ENCODE data around the gene CISH. TPM values are rescaled to one million over a fixed set of nuclear protein-coding genes. Genes with fewer than 3 reads are reported as not detected.

The CISH gene
- total and polyA plus RNA-seq, 10 of the 15 experiments (the other 5 are each of a cell fraction or from before 2014, with no cell fraction given), result 0.21 to 4.4 (median 1.8) TPM

GRCh38 chr3:50582083-50582482 is 29.5 kb downstream of the CISH start:
- H3K27ac ChIP-seq (ENCODE audit: control insufficient read depth, insufficient read depth), result no peak overlapping the region
- no peaks in the 10 kb centered on the region for H3K79me2 ChIP-seq (ENCODE audit: control insufficient read depth, insufficient read depth, low read length)
- no peak overlapping the region for H3K4me3 ChIP-seq
- 76% methylated on average over 9 of the region's 9 CpGs for WGBS (ENCODE audit: insufficient coverage, insufficient replicate concordance, low lambda C conversion rate, missing lambda C conversion rate)
- FAIRE-seq, result no peak
- ChIA-PET RAD21 (ENCODE audit: unreplicated experiment) (interaction anchor here (0.9 kb wide), 1 partner anchor 30 kb away, joined by 3 read pairs; the partner anchor contains the start of gene CISH), CTCF (no interaction called here), SMC1A (ENCODE audit: uncharacterized antibody, unreplicated experiment) (no interaction called here), POLR2A (no interaction called here)
- BruUV-seq (replicated peaks), result no TSS peak
- no peak overlapping the region for H3K4me2 ChIP-seq (ENCODE audit: control insufficient read depth, insufficient read depth)
- ATAC-seq, result no peak
- H4K20me1 ChIP-seq (ENCODE audit: control insufficient read depth, insufficient read depth), result no peaks in the 10 kb centered on the region
- no peak for TF ChIP-seq ETV6 (conservative IDR thresholded peaks at IDR 0.05 in 1 of 2, IDR thresholded peaks at IDR 0.05 in 1 of 2; ENCODE audit: borderline replicate concordance in 1 of 2, low read depth in 1 of 2)
- TF ChIP-seq FOXM1 (IDR thresholded peaks at IDR 0.05; ENCODE audit: low read depth, low read length), result no peak
- TF ChIP-seq RFX5 (IDR thresholded peaks at IDR 0.05; ENCODE audit: low read depth, low read length), result no peak
- TF ChIP-seq YY1 (IDR thresholded peaks at IDR 0.05; ENCODE audit: low read depth, low read length), result no peak
- no peaks in the 10 kb centered on the region for H3K9me3 ChIP-seq (replicated peaks; ENCODE audit: control insufficient read depth, insufficient read depth, low read length)
- no peak overlapping the region for H3K9ac ChIP-seq (ENCODE audit: control insufficient read depth, insufficient read depth, low read length)
- intact Hi-C loops (cut with micrococcal nuclease; ENCODE audit: unreplicated experiment) (no loop called here), in situ Hi-C loops (cut with MboI) (no loop called here)
- H3K4me1 ChIP-seq (ENCODE audit: control insufficient read depth, insufficient read depth, low read length), result no peaks in the 10 kb centered on the region
- DNase-seq (ENCODE audit: low read depth, low spot score), result no peak
- H2AFZ ChIP-seq (ENCODE audit: control insufficient read depth, low read depth, low read length), result no peak overlapping the region
- H3K36me3 ChIP-seq (ENCODE audit: control insufficient read depth in 2 of 2, insufficient read depth in 2 of 2, low read length in 1 of 2), result no peaks in the 10 kb centered on the region
- no peaks in the 10 kb centered on the region for H3K27me3 ChIP-seq (replicated peaks in 1 of 2; ENCODE audit: control insufficient read depth in 2 of 2, insufficient read depth in 2 of 2, low read length in 1 of 2)

GRCh38 chr3:50581459-50581842 is 30.1 kb downstream of the CISH start:
- BruUV-seq (replicated peaks), result no TSS peak
- in situ Hi-C loops (cut with MboI) (no loop called here), intact Hi-C loops (cut with micrococcal nuclease; ENCODE audit: unreplicated experiment) (no loop called here)
- Histone ChIP-seq H4K20me1 (ENCODE audit: control insufficient read depth, insufficient read depth) (no peaks in the 10 kb centered on the region), H3K79me2 (ENCODE audit: control insufficient read depth, insufficient read depth, low read length) (no peaks in the 10 kb centered on the region), H3K9ac (ENCODE audit: control insufficient read depth, insufficient read depth, low read length) (no peak overlapping the region), H3K4me2 (ENCODE audit: control insufficient read depth, insufficient read depth) (no peak overlapping the region), H3K4me1 (ENCODE audit: control insufficient read depth, insufficient read depth, low read length) (no peaks in the 10 kb centered on the region), H3K9me3 (replicated peaks; ENCODE audit: control insufficient read depth, insufficient read depth, low read length) (no peaks in the 10 kb centered on the region), H3K27me3 (replicated peaks in 1 of 2; ENCODE audit: control insufficient read depth in 2 of 2, insufficient read depth in 2 of 2, low read length in 1 of 2) (no peaks in the 10 kb centered on the region), H3K4me3 (no peak overlapping the region), H3K27ac (ENCODE audit: control insufficient read depth, insufficient read depth) (no peak overlapping the region), H3K36me3 (ENCODE audit: control insufficient read depth in 2 of 2, insufficient read depth in 2 of 2, low read length in 1 of 2) (no peaks in the 10 kb centered on the region), H2AFZ (ENCODE audit: control insufficient read depth, low read depth, low read length) (no peak overlapping the region)
- ChIA-PET RAD21 (ENCODE audit: unreplicated experiment) (interaction anchor here (0.9 to 1.2 kb wide), 2 partner anchors 8 to 30 kb away, joined by 3 to 4 read pairs; partner anchors contain the start of gene CISH), CTCF (interaction anchor here (1.1 to 1.9 kb wide), 2 partner anchors 11 to 30 kb away, joined by 4 to 5 read pairs; partner anchors contain the start of gene CISH), POLR2A (no interaction called here), SMC1A (ENCODE audit: uncharacterized antibody, unreplicated experiment) (no interaction called here)
- no peak for ATAC-seq
- 67% methylated on average over 2 of the region's 2 CpGs for WGBS (ENCODE audit: insufficient coverage, insufficient replicate concordance, low lambda C conversion rate, missing lambda C conversion rate)
- DNase-seq (ENCODE audit: low read depth, low spot score), result no peak
- no peak for FAIRE-seq
- no peak for TF ChIP-seq USF2 (IDR thresholded peaks at IDR 0.05; ENCODE audit: borderline replicate concordance, low read depth, low read length)

All from GM12878 (cell line).